ENCODE measurements around the gene CSNK2A3. TPM values are rescaled to one million over a fixed set of nuclear protein-coding genes. Genes with fewer than 3 reads are reported as not detected.

Gene CSNK2A3
- total and polyA plus RNA-seq, 2 experiments from 2014 or later = 0.91 to 4.1 TPM

DNA sequence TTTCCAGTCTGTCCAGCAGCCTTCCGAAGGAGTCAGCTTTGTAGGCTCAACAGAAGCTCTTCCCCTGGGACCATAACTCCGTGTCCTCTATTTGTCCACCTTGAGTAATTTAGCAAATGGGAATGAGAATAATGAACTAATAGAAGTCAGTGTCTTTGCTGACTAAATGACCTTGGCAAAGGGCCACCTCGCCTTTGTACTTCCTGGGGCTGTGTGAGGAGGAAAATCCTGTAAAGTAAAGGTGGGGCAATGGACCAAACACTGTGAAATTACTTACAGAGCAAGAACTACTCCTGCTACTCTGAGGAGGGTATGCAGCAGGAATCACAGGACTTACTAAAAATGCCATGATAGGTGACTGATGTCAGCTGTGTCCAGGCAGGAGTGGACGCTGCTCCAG is 36.2 kb upstream of the CSNK2A3 start (continued):
- TF ChIP-seq, protein P1, sequence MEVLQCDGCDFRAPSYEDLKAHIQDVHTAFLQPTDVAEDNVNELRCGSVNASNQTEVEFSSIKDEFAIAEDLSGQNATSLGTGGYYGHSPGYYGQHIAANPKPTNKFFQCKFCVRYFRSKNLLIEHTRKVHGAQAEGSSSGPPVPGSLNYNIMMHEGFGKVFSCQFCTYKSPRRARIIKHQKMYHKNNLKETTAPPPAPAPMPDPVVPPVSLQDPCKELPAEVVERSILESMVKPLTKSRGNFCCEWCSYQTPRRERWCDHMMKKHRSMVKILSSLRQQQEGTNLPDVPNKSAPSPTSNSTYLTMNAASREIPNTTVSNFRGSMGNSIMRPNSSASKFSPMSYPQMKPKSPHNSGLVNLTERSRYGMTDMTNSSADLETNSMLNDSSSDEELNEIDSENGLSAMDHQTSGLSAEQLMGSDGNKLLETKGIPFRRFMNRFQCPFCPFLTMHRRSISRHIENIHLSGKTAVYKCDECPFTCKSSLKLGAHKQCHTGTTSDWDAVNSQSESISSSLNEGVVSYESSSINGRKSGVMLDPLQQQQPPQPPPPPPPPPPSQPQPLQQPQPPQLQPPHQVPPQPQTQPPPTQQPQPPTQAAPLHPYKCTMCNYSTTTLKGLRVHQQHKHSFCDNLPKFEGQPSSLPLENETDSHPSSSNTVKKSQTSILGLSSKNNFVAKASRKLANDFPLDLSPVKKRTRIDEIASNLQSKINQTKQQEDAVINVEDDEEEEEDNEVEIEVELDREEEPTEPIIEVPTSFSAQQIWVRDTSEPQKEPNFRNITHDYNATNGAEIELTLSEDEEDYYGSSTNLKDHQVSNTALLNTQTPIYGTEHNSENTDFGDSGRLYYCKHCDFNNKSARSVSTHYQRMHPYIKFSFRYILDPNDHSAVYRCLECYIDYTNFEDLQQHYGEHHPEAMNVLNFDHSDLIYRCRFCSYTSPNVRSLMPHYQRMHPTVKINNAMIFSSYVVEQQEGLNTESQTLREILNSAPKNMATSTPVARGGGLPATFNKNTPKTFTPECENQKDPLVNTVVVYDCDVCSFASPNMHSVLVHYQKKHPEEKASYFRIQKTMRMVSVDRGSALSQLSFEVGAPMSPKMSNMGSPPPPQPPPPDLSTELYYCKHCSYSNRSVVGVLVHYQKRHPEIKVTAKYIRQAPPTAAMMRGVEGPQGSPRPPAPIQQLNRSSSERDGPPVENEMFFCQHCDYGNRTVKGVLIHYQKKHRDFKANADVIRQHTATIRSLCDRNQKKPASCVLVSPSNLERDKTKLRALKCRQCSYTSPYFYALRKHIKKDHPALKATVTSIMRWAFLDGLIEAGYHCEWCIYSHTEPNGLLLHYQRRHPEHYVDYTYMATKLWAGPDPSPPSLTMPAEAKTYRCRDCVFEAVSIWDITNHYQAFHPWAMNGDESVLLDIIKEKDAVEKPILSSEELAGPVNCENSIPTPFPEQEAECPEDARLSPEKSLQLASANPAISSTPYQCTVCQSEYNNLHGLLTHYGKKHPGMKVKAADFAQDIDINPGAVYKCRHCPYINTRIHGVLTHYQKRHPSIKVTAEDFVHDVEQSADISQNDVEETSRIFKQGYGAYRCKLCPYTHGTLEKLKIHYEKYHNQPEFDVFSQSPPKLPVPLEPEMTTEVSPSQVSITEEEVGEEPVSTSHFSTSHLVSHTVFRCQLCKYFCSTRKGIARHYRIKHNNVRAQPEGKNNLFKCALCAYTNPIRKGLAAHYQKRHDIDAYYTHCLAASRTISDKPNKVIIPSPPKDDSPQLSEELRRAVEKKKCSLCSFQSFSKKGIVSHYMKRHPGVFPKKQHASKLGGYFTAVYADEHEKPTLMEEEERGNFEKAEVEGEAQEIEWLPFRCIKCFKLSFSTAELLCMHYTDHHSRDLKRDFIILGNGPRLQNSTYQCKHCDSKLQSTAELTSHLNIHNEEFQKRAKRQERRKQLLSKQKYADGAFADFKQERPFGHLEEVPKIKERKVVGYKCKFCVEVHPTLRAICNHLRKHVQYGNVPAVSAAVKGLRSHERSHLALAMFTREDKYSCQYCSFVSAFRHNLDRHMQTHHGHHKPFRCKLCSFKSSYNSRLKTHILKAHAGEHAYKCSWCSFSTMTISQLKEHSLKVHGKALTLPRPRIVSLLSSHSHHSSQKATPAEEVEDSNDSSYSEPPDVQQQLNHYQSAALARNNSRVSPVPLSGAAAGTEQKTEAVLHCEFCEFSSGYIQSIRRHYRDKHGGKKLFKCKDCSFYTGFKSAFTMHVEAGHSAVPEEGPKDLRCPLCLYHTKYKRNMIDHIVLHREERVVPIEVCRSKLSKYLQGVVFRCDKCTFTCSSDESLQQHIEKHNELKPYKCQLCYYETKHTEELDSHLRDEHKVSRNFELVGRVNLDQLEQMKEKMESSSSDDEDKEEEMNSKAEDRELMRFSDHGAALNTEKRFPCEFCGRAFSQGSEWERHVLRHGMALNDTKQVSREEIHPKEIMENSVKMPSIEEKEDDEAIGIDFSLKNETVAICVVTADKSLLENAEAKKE (CRISPR knock-in tag; IDR thresholded peaks at IDR 0.05) = no peak
- TF ChIP-seq CREB1 (CRISPR knock-in tag; IDR thresholded peaks at IDR 0.05; ENCODE audit: low read depth) = no peak
- no peak for TF ChIP-seq ZNF331 (CRISPR knock-in tag; IDR thresholded peaks at IDR 0.05; ENCODE audit: low read depth)
- TF ChIP-seq ZNF114 (CRISPR knock-in tag; IDR thresholded peaks at IDR 0.05) = no peak
- TF ChIP-seq NANOG (IDR thresholded peaks at IDR 0.05; ENCODE audit: borderline replicate concordance) = no peak
- no peak for TF ChIP-seq EZH2 (IDR thresholded peaks at IDR 0.05; ENCODE audit: low read depth, unreplicated experiment)
- no peak for TF ChIP-seq ETS1 (IDR thresholded peaks at IDR 0.05)
- no peak for TF ChIP-seq JUNB (IDR thresholded peaks at IDR 0.05; ENCODE audit: unreplicated experiment)

GRCh38 chr11:11387622-11388305 is 34.7 kb upstream of the CSNK2A3 start:
- H3F3A ChIP-seq (replicated peaks; ENCODE audit: low read depth) = no peaks in the 10 kb centered on the region
- H3K27me3 Mint-ChIP-seq (ENCODE audit: insufficient read depth, low read depth, poor library complexity) = peaks cover 8% of the 10 kb centered on the region
- DNase-seq (ENCODE audit: low spot score) = no peak
- no peaks in the 10 kb centered on the region for H3K36me3 Mint-ChIP-seq (ENCODE audit: low read depth)
- H2AFZ ChIP-seq = no peak overlapping the region
- no peaks in the 10 kb centered on the region; the same call in 1 of the 2 replicates for H4K20me1 ChIP-seq (replicated peaks; ENCODE audit: insufficient read depth)
- 0 out of 2 replicates have a peak overlapping the region, but pooled peaks have one; percentile 60 for H3K4me2 ChIP-seq
- H3K9me3 Mint-ChIP-seq = peaks cover 6% of the 10 kb centered on the region; the same call in 1 of the 3 replicates
- H3K27ac ChIP-seq (ENCODE audit: low read depth) = no peak overlapping the region
- no peaks in the 10 kb centered on the region for H3K27me3 ChIP-seq (ENCODE audit: insufficient read depth)
- H3K27ac Mint-ChIP-seq = no peak overlapping the region
- H3K4me3 ChIP-seq = no peak overlapping the region
- no peaks in the 10 kb centered on the region for H3K36me3 ChIP-seq (ENCODE audit: insufficient read depth)
- no peak for ATAC-seq
- H3K9me2 ChIP-seq (ENCODE audit: insufficient read depth) = peaks cover 16% of the 10 kb centered on the region; the same call in 1 of the 2 replicates
- no peaks in the 10 kb centered on the region for H3K79me2 ChIP-seq (replicated peaks; ENCODE audit: insufficient read depth)
- H3K4me1 Mint-ChIP-seq = peaks cover 21% of the 10 kb centered on the region
- H3K4me1 ChIP-seq (ENCODE audit: insufficient read depth) = peaks cover 6% of the 10 kb centered on the region
- H3K4me3 Mint-ChIP-seq = no peak overlapping the region
- TF ChIP-seq ZNF114 (CRISPR knock-in tag; IDR thresholded peaks at IDR 0.05) (no peak), EZH2 (IDR thresholded peaks at IDR 0.05; ENCODE audit: low read depth, unreplicated experiment) (no peak), STAT1 (IDR thresholded peaks at IDR 0.05; ENCODE audit: unreplicated experiment) (no peak), REST (IDR thresholded peaks at IDR 0.05; ENCODE audit: unreplicated experiment) (no peak), NANOG (IDR thresholded peaks at IDR 0.05; ENCODE audit: borderline replicate concordance) (no peak), JUNB (IDR thresholded peaks at IDR 0.05; ENCODE audit: unreplicated experiment) (no peak)

All from GM23338 (cell line).